SW 1271 (cell line): ENCODE results near the gene PLCG2.
"Not testable (repeated sequence)": the region's sequence is repeated elsewhere in the genome, so short reads cannot be mapped to it uniquely, and the experiment has no call there.

Experiments used
- DNase-seq, 2 experiments: peaks; one replicate each; lab custom pipeline; 2025; lab: John Stamatoyannopoulos, UW

PLCG2 gene

DNA sequence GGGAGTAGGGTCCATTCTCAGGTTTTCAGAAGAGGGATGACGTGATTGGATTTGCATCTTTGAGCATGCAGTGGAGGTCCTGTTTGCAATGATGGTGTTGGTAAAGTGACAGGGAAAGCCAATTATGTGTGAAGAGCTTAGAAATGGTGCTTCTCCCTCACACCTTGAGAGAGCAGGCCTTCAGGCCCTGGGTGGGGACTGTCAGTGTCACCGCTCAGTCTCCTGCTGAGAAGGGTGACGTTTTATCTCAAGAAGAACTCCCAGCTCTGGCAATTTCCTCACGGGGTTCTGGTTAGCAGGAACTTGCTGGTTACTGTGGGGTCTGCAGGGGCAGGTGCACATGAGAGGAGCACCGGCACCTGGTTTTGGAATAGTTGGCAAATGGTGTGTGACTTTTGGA lies 11.2 kb downstream of the PLCG2 start:
- no peak for DNase-seq

DNA sequence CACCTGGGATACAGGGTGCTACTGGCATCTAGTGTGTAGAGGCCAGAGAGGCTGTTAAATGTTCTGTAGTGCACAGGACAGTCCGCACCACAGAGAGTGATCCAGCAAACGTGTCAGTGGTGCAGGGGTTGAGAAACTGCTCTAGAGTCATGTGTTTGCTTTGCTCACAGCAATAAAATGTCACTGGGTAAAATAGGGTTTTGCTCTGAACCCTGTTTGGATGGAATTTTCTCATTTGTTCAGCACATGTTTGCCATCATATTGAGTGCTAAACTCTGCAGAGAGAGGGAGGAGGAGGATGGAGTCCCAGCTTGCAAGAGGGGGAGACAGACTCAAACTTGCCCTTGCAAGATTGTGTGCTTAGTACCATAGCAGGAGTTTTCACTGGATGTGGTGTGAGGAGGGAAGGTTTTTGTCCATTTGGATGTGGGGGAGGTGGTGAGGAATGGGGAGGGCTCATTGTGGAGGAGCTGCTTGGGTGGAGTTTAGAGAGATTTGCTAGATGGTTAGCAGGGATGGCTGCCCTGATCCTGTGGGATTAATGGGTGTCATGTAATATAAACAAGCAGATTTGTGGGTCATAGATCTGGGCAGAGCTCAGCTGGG lies 11.8 kb downstream of the PLCG2 start:
- no peak for DNase-seq

DNA sequence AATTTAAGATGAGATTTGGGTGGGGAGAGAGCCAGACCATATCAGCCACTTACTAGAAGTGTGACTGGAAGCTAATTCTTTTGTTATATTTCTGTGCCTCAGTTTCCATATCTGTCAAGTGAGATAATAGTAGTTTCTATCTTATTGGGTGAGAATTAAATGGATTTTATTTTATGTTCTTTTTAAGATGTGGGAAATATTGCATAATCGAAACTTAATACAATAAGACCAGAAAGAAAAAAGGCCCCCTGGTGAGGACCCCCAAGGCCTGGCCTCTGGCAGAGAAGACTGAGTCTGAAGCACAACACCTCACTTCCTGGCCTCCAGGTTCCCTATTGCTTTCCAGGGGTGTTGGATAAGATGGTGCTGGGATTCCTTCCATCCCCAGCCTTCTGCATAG lies 13.7 kb downstream of the PLCG2 start:
- no peak for DNase-seq

DNA sequence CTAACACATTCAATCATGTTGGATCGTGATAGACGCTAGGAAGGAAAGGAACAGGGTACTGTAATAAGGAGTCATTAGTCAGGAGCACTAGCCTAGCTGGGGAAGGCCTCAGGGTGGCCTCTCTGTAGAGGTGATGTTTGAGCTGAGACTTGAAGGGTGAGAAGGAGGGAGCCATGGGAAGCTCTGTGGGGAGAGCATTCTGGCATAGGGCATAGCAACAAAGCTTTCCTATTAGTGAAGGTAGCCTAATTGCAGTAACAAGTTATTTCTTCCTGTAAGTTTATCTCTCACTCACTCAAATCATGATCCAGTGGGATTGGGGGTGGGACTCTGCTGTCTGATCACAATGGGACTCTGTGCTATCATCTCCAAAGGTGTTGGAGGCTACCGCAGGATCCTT lies 16.1 kb downstream of the PLCG2 start:
- DNase-seq, result no peak

DNA sequence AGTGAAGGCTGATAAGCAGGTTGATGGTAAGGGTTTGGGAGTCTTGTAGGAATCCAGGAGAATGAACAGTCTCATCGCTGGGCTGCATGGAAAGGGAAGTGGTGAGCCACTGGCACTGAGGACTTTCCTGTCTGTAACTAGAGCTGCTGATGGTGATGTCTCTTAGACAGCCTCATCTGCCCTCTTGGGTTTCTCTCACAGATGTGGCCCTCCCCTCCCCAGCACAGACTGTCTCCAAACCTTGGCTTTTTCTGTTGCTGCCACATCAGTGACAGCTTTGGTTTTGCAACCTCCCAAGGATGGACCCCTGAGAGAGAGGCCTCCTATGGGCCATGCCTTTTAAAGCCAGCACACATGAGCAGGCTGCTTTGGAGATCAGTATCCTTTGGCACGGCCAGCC lies 16.9 kb downstream of the PLCG2 start:
- no peak for DNase-seq

DNA sequence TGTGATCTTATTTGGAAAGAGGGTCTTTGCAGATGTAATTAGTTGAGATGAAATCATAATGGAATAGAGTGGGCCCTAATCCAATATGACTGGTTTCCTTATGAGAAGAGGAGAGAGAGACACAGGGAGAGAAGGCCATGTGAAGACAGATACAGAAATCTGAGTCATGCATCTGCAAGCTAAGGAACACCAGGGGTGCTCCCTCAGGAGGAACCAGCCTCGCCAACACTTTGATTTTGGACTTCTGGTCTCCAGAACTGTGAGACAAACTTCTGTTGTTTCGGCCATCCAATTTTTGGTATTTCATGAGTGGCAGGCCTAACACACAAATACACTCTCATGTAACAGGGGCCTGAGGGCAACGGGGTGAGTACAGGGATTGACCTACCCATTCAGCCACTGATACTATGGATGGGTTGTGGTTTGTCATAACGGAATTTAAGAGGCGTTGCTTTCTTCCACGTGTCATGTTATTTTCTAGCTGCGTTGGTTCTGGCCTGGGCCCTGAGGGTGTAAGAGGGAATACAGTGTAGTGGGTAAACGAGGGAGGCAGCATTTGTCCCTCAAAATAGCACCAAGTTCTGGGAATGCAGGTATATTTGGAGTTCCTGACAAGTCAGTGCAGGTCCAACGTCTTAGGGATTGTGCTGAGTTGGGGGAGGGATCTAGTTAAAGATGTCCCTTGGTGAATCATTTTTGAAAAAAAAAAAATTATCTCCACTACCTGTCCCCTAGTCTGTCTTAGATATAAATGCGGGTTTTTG lies 17.7 kb downstream of the PLCG2 start:
- no peak for DNase-seq

DNA sequence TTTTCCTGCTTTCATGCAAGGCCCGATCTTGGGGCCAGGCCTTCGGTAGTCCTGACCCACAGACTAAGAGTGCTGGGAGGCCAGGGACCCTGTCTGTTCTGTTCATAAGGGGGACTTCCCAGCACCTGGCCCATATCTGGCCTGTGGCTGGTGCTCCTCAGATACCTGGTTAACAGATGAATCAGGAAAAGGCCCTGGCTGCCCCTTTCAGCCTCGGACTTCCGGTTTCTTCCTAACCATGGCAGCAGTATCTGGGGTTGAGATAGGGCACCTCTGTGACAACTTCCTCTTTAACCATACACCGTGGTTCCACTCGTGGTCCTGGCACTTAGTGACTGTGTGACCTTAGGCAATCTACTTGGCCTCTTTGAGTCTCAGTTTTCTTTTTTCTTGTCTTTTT lies 18.4 kb downstream of the PLCG2 start:
- no peak for DNase-seq

DNA sequence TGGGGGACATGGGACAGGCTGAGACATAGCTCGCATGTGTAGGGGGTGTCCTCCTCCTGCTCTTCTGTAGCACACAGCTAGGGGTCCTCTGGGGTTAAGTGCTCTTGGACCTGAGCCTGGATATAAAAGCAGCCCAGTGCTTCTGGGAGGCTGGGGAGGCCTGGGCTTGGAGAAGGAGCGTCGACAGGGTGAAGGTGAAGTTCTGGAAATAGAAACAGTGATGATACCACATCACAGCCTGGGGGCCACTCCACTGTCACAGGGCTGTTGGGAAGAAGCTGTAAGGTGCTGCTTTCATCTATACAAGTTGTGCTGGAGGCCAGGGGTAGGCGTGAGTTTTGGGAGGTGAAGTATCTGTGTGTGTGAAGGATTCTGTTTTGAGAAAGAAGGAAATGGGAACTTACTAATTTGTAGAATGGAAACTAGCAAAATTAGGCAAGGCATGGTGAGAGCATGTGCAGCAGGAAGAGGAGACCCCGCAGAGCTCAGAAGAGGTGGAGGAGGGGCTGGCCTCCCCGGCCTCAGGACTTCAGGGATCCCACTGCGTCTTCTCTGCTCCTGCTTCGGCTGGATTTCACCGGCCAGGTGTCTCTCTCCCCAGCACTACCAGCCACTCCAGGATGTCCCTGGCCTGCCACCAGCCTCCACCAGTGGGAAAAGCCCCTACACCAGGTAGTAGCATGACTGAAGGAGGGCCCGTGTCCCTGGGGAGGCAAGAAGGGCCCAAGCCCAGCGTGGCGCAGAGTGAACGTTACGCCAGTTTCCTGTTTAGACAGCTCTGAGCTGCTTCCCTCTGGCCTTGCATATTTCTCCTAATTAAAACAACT lies 19.4 kb downstream of the PLCG2 start:
- DNase-seq, result no peak

DNA sequence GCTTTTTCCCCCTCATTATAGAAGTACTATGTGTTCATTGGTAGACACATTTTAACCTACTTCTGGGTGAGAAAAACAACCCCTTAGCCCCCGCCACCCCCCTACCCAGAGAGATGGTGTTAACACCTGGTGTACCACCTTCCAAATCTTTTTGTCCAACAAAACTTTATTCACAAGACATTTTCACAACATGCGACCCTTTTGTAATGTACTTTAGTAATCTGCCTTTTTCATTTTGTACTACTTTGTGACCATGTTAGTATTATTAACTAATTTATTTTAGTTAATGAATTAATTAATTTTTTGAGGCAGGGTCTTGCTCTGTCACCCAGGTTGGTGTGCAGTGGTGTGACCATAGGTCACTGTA lies 20.0 kb downstream of the PLCG2 start:
- DNase-seq, result no peak

DNA sequence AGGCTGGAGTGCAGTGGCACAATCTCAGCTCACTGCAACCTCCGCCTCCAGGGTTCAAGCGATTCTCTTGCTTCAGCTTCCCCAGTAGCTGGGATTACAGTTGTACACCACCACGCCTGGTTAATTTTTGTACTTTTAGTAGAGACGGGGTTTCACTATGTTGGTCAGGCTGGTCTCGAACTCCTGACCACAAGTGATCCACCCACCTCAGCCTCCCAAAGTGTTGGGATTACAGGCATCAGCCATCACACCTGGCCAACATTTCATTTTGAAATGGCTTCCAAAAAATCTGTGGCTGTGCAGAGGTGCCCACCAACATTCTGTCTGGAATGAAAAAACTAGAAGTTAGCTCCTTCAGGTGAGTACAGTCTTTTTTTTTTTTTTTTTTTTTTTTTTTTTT lies 22.6 kb downstream of the PLCG2 start:
- DNase-seq, result not testable (repeated sequence)

DNA sequence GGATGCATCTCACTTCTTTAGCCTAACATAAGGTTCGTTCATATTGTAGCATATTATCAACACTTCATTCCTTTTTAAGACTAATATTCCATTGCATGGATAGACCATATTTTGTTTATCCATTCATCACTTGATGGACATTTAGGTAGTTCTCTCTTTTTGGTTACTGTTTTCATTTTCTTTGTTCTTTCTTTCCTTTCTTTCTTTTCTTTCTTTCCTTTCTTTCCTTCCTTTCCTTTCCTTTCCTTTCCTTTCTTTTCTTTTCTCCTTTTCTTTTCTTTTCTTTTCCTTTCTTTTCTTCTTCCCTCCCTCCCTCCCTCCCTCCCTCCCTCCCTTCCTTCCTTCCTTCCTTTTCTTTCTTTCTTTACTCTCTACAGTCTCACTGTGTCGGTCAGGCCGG lies 24.2 kb downstream of the PLCG2 start:
- no peak for DNase-seq

DNA sequence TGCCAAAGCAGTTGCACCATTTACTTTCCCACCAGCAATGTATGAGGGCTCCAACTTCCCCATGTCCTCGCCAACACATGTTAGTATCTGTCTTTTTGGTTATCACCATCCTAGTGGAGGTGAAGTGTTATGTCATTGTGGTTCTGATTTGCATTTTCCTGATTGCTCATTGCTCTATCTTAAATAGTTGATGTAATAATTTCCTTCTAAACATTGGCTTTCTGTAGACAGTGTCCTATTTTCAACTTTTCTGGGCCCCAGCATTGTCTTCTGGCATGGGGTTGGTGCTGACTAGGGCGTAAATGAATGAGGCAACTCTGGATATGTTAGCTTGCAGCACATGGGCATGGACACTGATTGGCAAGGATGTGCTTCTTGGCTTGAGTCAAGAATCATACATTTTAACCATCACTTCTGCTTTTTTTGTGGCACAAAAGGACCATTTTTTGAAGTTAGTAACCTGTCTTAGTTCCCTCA lies 25.1 kb downstream of the PLCG2 start:
- DNase-seq, result no peak

DNA sequence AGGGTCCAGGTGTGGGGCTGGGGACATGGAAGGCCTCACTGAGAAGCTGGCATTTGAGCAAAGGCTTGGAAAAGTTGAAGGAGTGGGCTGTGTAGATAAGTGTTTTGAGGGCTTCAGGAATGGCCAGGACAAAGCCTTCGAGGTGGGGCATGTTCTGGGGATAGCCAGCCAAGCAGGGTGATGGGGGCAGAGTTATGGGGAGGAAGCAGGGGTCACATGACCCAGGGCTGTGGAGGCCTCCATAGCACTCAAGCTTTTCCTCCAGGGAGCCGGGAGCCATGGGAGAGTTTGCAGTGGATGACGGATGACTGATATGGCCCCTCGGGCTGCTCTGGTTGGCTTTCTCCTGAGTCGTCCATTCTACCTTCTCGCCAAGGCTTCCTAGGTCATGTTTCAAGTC lies 27.6 kb downstream of the PLCG2 start:
- DNase-seq, result no peak

DNA sequence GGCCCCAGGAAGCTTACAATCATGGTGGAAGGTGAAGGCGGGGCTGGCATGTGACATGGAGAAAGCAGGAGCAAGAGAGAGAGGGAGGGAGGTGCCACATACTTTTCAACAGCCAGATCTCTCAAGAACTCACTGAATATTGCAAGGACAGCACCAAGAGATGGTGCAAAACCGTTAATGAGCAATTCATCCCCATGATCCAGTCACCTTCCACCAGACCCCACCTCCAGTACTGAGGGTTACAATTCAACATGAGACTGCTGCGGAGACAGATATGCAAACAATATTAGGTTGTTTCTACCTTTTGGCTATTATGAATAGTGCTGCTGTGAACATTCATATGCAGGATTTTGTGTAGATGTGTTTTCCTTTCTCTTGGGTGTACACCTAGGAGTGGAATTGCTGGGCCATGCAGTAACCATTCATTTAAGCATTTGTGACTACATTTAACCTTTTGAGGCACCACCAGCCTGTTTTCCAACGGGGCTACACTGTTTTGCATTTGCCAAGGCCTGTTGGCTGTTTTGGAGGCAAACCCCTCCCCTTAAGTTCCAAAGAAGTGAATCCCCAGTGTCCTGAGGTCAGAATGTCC lies 28.8 kb downstream of the PLCG2 start:
- no peak for DNase-seq

DNA sequence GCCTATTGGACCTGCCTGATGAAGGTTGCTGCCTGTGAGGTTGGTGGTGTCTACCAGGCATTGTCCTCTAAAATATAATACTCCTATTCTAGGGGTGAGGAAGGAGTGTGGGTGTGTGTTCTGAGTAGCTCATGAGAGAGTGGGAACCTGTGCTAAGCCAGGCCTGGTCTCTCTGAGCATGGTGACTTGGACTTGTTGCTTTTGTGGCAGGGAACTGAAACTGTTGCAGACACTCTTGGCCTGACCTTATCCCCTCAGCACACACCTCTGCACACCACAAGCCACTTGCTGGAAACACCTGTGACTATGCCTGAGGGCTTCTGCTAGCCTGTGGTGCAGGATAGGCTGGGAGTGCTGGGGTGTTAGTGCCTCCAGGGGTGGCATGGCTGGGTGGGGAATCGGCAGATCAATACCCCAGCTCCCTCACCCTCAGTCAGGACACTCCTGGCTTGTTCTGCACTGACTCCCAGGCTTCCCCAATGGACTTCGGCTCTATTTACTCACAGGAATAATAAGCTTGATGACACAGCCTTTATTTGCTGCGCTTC lies 29.9 kb downstream of the PLCG2 start:
- no peak for DNase-seq

DNA sequence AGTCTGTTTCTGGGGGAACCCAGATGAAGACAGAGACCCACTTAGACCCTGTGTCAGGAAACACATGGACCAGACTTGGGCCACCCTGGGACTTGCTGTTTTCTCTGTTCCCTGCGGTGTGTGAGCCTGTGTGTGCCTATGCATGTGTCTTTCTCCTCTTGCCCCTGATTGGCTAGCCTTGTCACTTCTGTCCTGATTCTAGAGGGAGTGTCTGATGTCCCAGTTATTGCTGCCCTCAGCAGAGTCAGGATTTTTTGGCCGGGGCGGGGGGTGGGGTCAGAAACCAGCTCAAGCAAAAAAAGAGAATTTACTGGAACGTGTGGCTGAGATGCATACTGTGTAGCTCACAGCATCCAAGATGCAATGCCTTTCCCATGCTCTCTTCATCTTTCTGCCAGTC lies 30.5 kb downstream of the PLCG2 start:
- no peak for DNase-seq

DNA sequence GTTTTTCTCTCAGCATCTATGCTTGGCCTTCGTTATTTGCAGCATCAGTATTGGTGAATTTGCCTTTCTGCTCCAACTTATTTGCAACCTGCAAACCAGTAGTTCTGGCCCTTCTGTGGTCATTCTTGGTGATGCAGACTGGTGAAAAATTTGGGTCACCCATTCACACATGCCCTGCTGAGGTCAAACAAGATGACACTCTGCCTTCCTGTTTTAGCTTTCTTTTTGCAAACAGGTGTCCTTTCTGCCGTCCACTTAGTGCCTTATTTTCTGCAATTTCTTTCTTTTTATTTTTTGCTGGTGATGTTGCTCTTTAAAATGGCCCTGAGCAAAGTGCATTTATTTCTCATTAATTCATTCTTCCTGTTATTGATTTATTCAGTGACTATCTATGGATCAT lies 31.3 kb downstream of the PLCG2 start:
- DNase-seq, result no peak

DNA sequence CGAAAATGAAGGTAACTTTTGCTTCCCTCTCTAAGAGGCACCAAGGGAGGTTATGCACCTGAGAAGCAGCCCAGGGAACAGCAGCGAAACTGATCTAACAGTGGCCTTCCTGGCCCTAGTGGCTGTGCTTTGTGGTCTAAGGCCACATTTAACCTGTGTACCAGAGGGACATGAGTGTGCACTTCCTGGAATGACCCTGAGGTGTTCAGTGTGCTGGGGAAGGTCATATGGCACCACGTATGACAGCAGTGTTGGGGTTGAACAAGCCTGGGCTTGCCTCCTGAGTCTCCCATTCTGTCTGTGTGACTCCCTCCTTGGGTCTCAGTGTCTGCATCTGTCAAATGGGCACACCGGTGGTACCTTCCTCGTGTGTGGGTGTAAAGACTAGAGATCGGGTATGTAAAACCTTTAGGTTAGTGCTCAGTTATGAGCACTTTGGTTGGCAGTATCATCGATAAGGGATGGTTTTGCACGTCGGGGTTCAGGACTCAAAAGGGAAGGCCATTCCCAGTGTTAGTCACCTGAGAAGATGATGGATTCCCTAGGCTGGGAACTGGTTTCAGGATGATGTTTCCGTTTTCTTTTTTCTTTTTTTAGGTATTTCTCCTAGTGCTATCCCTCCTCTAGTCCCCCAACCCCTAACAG lies 31.9 kb downstream of the PLCG2 start:
- no peak for DNase-seq

DNA sequence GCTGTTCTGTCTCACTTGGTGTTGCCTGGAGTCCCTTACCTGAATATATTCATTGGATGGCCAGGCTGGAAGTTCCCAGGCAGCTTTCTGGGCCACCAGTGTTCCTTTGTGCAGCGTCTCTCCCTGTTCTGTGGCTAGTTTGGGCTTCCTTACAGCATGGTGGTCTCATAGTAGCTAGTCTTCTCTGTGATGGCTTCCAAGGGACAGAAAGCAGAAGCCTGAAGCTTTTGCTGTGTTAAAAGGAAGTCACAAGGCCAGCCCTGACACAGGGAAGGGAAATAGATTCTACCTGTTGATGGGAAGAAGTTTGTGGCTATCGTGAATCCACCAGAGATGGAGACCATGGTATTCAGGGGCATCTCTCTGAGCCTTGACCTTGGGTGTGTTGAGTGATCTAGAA lies 34.6 kb downstream of the PLCG2 start:
- no peak for DNase-seq

DNA sequence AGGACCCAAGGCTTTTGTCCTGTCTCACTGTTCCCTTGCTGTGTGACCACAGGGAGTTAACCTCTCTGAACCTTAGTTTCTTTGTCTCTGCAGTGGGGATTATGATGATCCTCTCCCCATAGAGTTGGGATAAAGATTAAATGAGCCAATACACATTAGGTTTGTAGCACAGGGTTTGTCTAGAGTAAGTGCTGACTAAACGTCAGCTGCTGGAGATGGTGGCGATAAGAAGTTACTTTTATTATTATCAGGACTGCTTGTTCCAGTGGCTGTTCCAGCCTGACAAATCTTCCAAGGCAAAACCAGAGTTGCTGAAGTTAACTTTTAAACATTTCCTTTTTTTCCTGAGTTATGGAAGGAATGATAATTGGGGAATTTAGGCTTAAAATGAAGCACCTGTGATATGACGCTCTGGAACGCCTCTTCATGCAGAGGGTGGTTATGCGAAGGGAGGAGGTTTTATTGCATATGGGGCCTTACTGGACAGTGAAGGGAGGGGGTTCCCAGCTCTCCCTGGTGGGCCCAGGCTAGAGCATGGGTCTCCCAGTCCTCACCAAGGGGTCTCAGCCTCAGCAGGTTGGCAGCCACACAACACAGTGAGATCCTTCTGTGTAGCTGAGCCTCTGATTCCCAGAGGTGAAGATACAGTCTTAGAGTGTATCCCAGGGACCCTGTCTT lies 35.8 kb downstream of the PLCG2 start:
- no peak for DNase-seq

DNA sequence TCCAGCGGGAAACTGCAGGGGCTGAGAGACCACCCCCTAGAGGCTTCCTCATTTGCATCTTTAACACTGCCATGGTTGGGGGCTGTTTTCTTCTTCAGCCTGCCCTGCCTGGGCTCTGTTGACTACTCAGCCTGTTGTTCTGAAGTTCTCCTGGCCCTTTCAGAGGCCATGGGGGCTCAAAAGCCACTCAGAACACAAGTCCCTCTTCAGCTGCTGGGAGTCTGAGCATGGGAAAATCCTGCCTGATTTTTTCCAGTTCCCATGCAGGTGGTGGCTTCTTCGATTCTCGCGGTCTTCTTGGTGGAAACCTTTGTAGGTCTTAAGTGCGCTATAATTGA lies 36.3 kb downstream of the PLCG2 start:
- DNase-seq, result no peak
